ENCODE results near the gene SNUPN. TPM values are rescaled to one million over a fixed set of nuclear protein-coding genes. Genes with fewer than 3 reads are reported as not detected.
"Not testable (repeated sequence)": the region's sequence is repeated elsewhere in the genome, so short reads cannot be mapped to it uniquely, and the experiment has no call there.

The SNUPN gene
- total and polyA plus RNA-seq, 4 donors: 16.3 to 20.9 (median 18.3) TPM

- no peak overlapping the region for H3K4me3 ChIP-seq (ENCODE audit: low read length in 2 of 2)
- 95 to 97% methylated on average over 3 of the region's 3 CpGs for WGBS, 2 donors
- no peaks in the 10 kb centered on the region for H3K4me1 ChIP-seq (ENCODE audit: control insufficient read depth in 1 of 2, insufficient read depth in 2 of 2, low read length in 2 of 2)
- peaks cover 2 to 24% of the 10 kb centered on the region in 2 donors for H3K36me3 ChIP-seq (ENCODE audit: control insufficient read depth in 1 of 2, insufficient read depth in 2 of 2, low read length in 1 of 2)
- H3K27me3 ChIP-seq (ENCODE audit: control insufficient read depth in 1 of 2, insufficient read depth in 2 of 2, low read length in 1 of 2): no peaks in the 10 kb centered on the region
- intact Hi-C loops (cut with DNase I): no loop called here
- ATAC-seq (ENCODE audit: low FRiP score) (no peak), DNase-seq (no peak)
- H3K27ac ChIP-seq (ENCODE audit: low read depth in 1 of 2, low read length in 2 of 2): no peak overlapping the region
- no peaks in the 10 kb centered on the region for H3K9me3 ChIP-seq (ENCODE audit: control insufficient read depth, low read length)
These were observed 28.7 kb downstream of the SNUPN start for GRCh38 chr15:75596703-75597345.

DNA sequence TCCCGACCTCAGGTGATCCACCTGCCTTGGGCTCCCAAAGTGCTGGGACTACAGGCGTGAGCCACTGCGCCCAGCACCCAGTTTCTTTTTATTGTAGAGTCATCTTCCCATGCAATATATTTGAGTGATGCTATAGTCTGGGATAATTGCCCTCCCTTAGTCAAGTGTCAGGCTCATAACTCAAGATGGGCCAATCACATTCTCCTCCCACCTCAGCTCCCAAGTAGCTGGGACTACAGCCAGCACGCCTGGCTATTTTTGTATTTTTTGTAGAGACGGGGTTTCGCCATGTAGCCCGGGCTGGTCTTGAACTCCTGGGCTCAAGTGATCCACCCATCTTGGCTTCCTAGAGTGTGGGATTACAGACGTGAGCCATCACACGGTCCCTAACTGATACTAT, 31.2 kb downstream of the SNUPN start:
- ATAC-seq (ENCODE audit: low FRiP score) (no peak), DNase-seq (no peak)
- no peak overlapping the region for H3K27ac ChIP-seq (ENCODE audit: low read depth in 1 of 2, low read length in 2 of 2)
- H3K27me3 ChIP-seq (ENCODE audit: control insufficient read depth in 1 of 2, insufficient read depth in 2 of 2, low read length in 1 of 2): no peaks in the 10 kb centered on the region
- intact Hi-C loops (cut with DNase I): no loop called here
- WGBS, 2 donors: 77 to 79% methylated on average over 9 of the region's 9 CpGs
- H3K4me3 ChIP-seq (ENCODE audit: low read length in 2 of 2): no peak overlapping the region
- H3K9me3 ChIP-seq (ENCODE audit: control insufficient read depth, low read length): no peaks in the 10 kb centered on the region
- H3K4me1 ChIP-seq (ENCODE audit: control insufficient read depth in 1 of 2, insufficient read depth in 2 of 2, low read length in 2 of 2): no peaks in the 10 kb centered on the region
- H3K36me3 ChIP-seq (ENCODE audit: control insufficient read depth in 1 of 2, insufficient read depth in 2 of 2, low read length in 1 of 2): peaks cover 2 to 15% of the 10 kb centered on the region in 2 donors

GRCh38 chr15:75591655-75592364, 33.7 kb downstream of the SNUPN start:
- H3K27ac ChIP-seq (ENCODE audit: low read depth in 1 of 2, low read length in 2 of 2): no peak overlapping the region
- ATAC-seq (ENCODE audit: low FRiP score) (no peak), DNase-seq (no peak)
- no peaks in the 10 kb centered on the region for H3K4me1 ChIP-seq (ENCODE audit: control insufficient read depth in 1 of 2, insufficient read depth in 2 of 2, low read length in 2 of 2)
- no peaks in the 10 kb centered on the region for H3K9me3 ChIP-seq (ENCODE audit: control insufficient read depth, low read length)
- H3K36me3 ChIP-seq (ENCODE audit: control insufficient read depth in 1 of 2, insufficient read depth in 2 of 2, low read length in 1 of 2): peaks cover 2 to 3% of the 10 kb centered on the region in 2 donors
- intact Hi-C loops (cut with DNase I): no loop called here
- H3K27me3 ChIP-seq (ENCODE audit: control insufficient read depth in 1 of 2, insufficient read depth in 2 of 2, low read length in 1 of 2): no peaks in the 10 kb centered on the region
- WGBS, 2 donors: 82 to 87% methylated on average over 4 of the region's 4 CpGs
- H3K4me3 ChIP-seq (ENCODE audit: low read length in 2 of 2): no peak overlapping the region

GRCh38 chr15:75590239-75590638, 35.3 kb downstream of the SNUPN start:
- H3K36me3 ChIP-seq (ENCODE audit: control insufficient read depth in 1 of 2, insufficient read depth in 2 of 2, low read length in 1 of 2): no peaks in the 10 kb centered on the region
- 91% methylated on average over 2 of the region's 2 CpGs for WGBS, 2 donors
- no peak overlapping the region for H3K4me3 ChIP-seq (ENCODE audit: low read length in 2 of 2)
- H3K27me3 ChIP-seq (ENCODE audit: control insufficient read depth in 1 of 2, insufficient read depth in 2 of 2, low read length in 1 of 2): no peaks in the 10 kb centered on the region
- intact Hi-C loops (cut with DNase I): no loop called here
- H3K9me3 ChIP-seq (ENCODE audit: control insufficient read depth, low read length): no peaks in the 10 kb centered on the region
- H3K4me1 ChIP-seq (ENCODE audit: control insufficient read depth in 1 of 2, insufficient read depth in 2 of 2, low read length in 2 of 2): no peaks in the 10 kb centered on the region
- DNase-seq (no peak), ATAC-seq (ENCODE audit: low FRiP score) (no peak)
- no peak overlapping the region for H3K27ac ChIP-seq (ENCODE audit: low read depth in 1 of 2, low read length in 2 of 2)

DNA sequence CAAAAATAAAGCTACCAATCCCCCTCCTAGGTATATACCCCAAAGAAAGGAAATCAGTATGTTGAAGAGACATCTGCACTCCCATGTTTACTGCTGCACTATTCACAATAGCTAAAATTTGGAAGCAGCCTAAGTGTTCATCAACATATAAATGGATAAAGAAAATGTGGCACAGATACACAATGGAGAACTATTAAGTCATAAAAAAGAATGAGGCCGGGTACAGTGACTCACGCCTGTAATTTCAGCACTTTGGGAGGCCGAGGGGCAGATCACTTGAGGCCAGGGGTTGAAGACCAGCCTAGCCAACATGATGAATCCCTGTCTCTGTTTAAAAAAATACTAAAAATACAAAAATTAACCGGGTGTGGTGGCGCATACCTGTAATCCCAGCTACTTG, 36.5 kb downstream of the SNUPN start:
- H3K36me3 ChIP-seq (ENCODE audit: control insufficient read depth in 1 of 2, insufficient read depth in 2 of 2, low read length in 1 of 2): no peaks in the 10 kb centered on the region
- ATAC-seq (ENCODE audit: low FRiP score) (no peak), DNase-seq (no peak)
- intact Hi-C loops (cut with DNase I): no loop called here
- no peaks in the 10 kb centered on the region for H3K27me3 ChIP-seq (ENCODE audit: control insufficient read depth in 1 of 2, insufficient read depth in 2 of 2, low read length in 1 of 2)
- no peaks in the 10 kb centered on the region for H3K9me3 ChIP-seq (ENCODE audit: control insufficient read depth, low read length)
- 96 to 97% methylated on average over 5 of the region's 5 CpGs for WGBS, 2 donors
- no peaks in the 10 kb centered on the region for H3K4me1 ChIP-seq (ENCODE audit: control insufficient read depth in 1 of 2, insufficient read depth in 2 of 2, low read length in 2 of 2)
- H3K27ac ChIP-seq (ENCODE audit: low read depth in 1 of 2, low read length in 2 of 2): no peak overlapping the region
- no peak overlapping the region for H3K4me3 ChIP-seq (ENCODE audit: low read length in 2 of 2)

DNA sequence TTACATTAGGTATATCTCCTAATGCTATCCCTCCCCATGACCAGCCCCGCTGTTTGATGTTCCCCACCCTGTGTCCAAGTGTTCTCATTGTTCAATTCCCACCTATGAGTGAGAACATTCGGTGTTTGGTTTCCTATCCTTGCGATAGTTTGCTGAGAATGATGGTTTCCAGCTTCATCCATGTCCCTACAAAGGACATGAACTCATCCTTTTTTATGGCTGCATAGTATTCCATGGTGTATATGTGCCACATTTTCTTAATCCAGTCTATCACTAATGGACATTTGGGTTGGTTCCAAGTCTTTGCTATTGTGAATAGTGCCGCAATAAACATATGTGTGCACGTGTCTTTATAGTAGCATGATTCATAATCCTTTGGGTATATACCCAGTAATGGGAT, 39.1 kb downstream of the SNUPN start:
- WGBS, 2 donors: 97 to 99% methylated on average over 5 of the region's 5 CpGs
- H3K27me3 ChIP-seq (ENCODE audit: control insufficient read depth in 1 of 2, insufficient read depth in 2 of 2, low read length in 1 of 2); H3K9me3 ChIP-seq (ENCODE audit: control insufficient read depth, low read length); H3K36me3 ChIP-seq (ENCODE audit: control insufficient read depth in 1 of 2, insufficient read depth in 2 of 2, low read length in 1 of 2); H3K27ac ChIP-seq (ENCODE audit: low read depth in 1 of 2, low read length in 2 of 2); H3K4me3 ChIP-seq (ENCODE audit: low read length in 2 of 2); intact Hi-C loops (cut with DNase I); ATAC-seq (ENCODE audit: low FRiP score); H3K4me1 ChIP-seq (ENCODE audit: control insufficient read depth in 1 of 2, insufficient read depth in 2 of 2, low read length in 2 of 2): not testable (repeated sequence)
- peak in 1 of 2 donors; percentile 9 for DNase-seq

DNA sequence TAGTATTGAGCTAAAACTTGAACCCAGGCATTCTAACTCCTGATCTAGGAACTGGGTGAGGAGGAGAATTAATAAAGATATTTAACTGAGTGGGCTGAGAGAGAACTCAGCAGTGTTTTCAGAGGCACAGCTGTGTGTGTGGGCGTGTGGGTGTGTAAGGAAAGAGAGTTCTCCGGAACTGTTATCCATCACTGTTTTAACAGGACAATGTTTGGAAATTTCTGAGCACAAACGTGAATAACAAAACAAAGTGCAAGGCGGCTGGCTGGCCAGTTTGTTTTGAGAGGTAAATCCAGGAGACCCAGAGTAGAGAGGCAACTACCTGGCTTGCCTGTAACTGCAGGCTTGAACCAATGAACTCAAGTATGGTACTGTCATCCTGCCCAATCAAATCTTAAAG, 41.4 kb downstream of the SNUPN start:
- WGBS, 2 donors: 14 to 21% methylated on average over 4 of the region's 4 CpGs
- H3K9me3 ChIP-seq (ENCODE audit: control insufficient read depth, low read length): no peaks in the 10 kb centered on the region
- intact Hi-C loops (cut with DNase I): no loop called here
- no peaks in the 10 kb centered on the region for H3K4me1 ChIP-seq (ENCODE audit: control insufficient read depth in 1 of 2, insufficient read depth in 2 of 2, low read length in 2 of 2)
- H3K4me3 ChIP-seq (ENCODE audit: low read length in 2 of 2): no peak overlapping the region
- H3K27ac ChIP-seq (ENCODE audit: low read depth in 1 of 2, low read length in 2 of 2): no peak overlapping the region
- DNase-seq: no peak
- H3K27me3 ChIP-seq (ENCODE audit: control insufficient read depth in 1 of 2, insufficient read depth in 2 of 2, low read length in 1 of 2): no peaks in the 10 kb centered on the region
- no peak for ATAC-seq (ENCODE audit: low FRiP score)
- H3K36me3 ChIP-seq (ENCODE audit: control insufficient read depth in 1 of 2, insufficient read depth in 2 of 2, low read length in 1 of 2): no peaks in the 10 kb centered on the region

GRCh38 chr15:75583701-75584100, 41.8 kb downstream of the SNUPN start:
- intact Hi-C loops (cut with DNase I): no loop called here

DNA sequence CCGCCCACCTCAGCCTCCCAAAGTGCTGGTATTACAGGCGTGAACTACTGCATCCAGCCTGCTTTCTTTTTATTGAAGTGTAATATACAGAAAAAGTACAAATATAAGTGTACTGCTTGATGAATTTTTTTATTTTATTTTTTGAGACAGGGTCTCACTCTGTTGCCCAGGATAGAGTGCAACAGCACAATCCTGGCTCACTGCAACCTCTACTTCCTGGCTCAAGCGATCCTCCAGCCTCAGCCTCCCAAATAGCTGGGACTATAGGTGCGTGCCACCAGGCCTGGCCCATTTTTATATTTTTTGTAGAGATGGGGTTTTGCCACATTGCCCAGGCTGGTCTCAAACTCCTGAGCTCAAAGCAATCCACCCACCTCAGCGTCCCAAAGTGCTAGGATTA, 42.6 kb downstream of the SNUPN start:
- H3K4me1 ChIP-seq (ENCODE audit: control insufficient read depth in 1 of 2, insufficient read depth in 2 of 2, low read length in 2 of 2); H3K27ac ChIP-seq (ENCODE audit: low read depth in 1 of 2, low read length in 2 of 2); DNase-seq; H3K4me3 ChIP-seq (ENCODE audit: low read length in 2 of 2); intact Hi-C loops (cut with DNase I); ATAC-seq (ENCODE audit: low FRiP score); H3K36me3 ChIP-seq (ENCODE audit: control insufficient read depth in 1 of 2, insufficient read depth in 2 of 2, low read length in 1 of 2); H3K27me3 ChIP-seq (ENCODE audit: control insufficient read depth in 1 of 2, insufficient read depth in 2 of 2, low read length in 1 of 2); H3K9me3 ChIP-seq (ENCODE audit: control insufficient read depth, low read length): not testable (repeated sequence)
- WGBS, 2 donors: 97% methylated on average over 5 of the region's 5 CpGs

More at GRCh38 chr15:75583701-75584100, 41.8 kb downstream of the SNUPN start:
- Histone ChIP-seq H3K4me3 (ENCODE audit: low read length in 2 of 2) (no peak overlapping the region), H3K27me3 (ENCODE audit: control insufficient read depth in 1 of 2, insufficient read depth in 2 of 2, low read length in 1 of 2) (no peaks in the 10 kb centered on the region), H3K4me1 (ENCODE audit: control insufficient read depth in 1 of 2, insufficient read depth in 2 of 2, low read length in 2 of 2) (no peaks in the 10 kb centered on the region), H3K9me3 (ENCODE audit: control insufficient read depth, low read length) (no peaks in the 10 kb centered on the region), H3K27ac (ENCODE audit: low read depth in 1 of 2, low read length in 2 of 2) (peak overlapping the region in 1 of 2 donors; percentile 15), H3K36me3 (ENCODE audit: control insufficient read depth in 1 of 2, insufficient read depth in 2 of 2, low read length in 1 of 2) (no peaks in the 10 kb centered on the region)
- 19 to 20% methylated on average over 5 of the region's 5 CpGs for WGBS, 2 donors
- no peak for ATAC-seq (ENCODE audit: low FRiP score)
- DNase-seq: peak in 1 of 2 donors; percentile 47

All from aorta (tissue), 5 donors.